GM21786 (cell line): ENCODE data around the gene ZNF232.
"Not testable (repeated sequence)": the region's sequence is repeated elsewhere in the genome, so short reads cannot be mapped to it uniquely, and the experiment has no call there.

ENCODE experiments used
- ATAC-seq: cut with Tn5 transposase; IDR thresholded peaks from one replicate; pipeline ENCODE4 v1.9.1; 2021; ENCODE audit not compliant: unreplicated experiment

ZNF232 gene

DNA sequence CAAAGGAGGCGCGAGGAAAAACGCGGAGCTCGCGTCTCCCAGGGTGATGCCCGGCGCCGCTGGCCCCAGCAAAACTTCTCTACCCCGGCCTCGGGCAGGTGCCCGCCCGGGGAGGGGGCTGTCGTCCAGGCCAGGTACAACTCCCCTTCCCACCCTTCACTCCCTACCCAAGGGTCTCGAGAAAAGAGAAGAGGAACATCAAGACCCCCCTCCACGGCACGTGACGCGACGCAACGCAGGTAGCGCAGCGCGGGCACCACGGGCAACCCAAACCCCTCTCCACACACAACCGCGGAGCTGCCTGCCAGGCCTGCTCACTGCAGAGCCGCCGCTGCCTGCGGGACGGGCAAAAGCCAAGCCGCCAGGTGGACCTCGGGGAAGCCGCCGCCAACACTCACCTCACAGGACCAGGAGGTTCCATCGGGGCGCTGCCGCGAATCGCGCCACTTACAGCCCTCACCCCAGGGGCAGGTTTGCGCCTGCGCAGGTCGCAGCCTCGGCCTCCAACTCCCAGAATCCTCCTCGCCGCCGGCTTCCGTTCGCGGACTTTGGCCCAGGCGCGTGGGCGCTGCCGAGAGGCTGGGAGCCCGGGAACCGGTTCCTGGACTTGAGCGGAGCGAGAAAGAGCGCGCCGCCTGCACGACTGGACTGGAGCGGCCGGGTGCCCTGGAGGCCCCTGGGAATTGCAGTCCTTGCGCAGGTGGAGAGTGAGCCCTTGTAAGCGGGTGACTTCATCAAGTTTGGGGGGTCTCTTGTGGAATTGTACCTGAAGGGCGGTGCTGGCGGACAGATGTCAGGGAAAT, at the start of gene ZNF232:
Gene ZNF232 (minus strand): TSS at position 477 of the 803 bp plus-strand sequence. CDS start 56 bp downstream, at position 421.
- ATAC-seq = peak; percentile 77

DNA sequence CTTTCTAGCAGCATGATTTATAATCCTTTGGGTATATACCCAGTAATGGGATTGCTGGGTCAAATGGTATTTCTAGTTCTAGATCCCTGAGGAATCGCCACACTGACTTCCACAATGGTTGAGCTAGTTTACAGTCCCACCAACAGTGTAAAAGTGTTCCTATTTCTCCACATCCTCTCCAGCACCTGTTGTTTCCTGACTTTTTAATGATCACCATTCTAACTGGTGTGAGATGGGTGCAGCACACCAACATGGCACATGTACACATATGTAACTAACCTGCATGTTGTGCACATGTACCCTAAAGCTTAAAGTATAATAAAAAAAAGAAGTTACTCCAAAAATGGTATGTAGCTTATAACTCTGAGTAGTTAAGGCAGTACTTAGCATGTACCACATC, 49.0 kb upstream of the ZNF232 start:
- ATAC-seq = not testable (repeated sequence)

DNA sequence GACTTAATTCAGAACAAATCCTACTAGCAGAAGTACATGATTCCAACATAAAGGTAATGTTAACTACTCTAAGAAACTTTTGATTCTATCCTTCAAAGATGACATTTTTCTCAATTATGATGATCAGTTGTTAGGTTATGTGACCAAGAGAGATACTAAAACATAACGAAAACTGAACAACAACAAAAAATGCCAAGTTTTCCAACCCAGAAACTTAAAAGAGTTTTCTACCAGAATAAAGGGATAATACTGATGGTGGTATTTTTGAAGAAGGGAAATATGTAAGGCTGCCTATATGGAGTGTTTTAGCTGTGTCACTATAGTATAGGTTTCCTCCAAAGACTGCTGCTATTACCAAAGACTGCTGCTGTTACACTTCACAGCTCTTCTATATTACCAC, 34.4 kb upstream of the ZNF232 start:
- ATAC-seq = not testable (repeated sequence)

DNA sequence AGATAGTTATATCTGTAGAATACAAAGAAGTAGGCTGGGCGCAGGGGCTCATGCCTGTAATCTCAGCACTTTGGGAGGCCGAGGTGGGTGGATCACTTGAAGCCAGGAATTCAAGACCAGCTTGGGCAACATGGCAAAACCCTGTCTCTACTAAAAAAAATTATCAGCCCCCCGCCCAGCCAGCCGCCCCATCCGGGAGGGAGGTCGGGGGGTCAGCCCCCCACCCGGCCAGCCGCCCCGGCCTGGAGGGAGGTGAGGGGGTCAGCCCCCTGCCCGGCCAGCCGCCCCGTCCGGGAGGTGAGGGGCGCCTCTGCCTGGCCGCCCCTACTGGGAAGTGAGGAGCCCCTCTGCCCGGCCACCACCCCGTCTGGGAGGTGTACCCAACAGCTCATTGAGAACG, 31.2 kb upstream of the ZNF232 start:
- not testable (repeated sequence) for ATAC-seq

DNA sequence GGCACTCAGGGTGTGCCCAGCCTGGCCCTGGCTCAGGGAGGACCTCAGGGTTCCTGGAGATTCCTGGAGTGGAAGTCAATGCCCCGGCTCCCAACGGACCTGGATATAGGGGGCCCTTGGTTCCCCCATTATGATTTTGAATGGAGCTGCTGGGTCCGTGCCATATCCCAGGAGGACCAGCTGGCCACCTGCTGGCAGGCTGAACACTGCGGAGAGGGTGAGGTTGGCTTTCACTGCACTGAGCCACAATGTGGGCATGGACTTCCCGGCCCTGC, 27.7 kb upstream of the ZNF232 start:
- no peak for ATAC-seq

DNA sequence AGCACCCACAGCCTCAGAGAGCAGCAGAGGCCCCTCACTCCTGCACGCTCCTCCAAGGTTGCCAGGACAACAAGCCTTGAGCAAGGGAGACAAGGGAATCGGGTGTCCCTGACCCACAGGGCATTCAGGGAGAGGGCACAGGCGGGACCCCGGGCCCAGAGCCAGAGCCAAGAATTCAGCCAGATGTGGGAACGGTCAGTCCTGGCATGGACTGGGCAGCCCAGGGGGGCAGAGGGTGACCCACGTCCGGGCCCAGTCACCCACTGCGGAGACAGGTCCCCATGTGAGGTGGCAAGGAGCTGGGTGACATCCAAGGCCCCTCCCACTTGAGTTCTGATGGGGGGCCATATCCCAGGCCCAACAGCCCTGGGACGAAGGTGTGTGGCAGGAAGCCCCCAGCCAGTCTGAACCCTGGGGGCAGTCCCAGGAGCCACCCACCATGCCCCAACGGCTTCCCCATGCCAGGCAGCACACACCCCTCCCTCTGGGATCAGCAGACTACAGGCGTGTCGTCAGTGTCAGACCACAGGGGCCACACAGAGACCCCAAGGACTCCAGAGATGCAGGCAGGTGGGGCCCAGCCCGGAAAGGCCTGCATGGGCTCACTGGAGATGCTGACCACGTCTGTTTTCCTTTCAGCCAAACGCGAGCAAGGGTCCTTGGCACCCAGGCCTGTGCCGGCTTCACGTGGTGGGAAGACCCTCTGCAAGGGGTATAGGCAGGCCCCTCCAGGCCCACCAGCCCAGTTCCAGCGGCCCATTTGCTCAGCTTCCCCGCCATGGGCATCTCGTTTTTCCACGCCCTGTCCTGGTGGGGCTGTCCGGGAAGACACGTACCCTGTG, 27.2 kb upstream of the ZNF232 start:
- no peak for ATAC-seq

DNA sequence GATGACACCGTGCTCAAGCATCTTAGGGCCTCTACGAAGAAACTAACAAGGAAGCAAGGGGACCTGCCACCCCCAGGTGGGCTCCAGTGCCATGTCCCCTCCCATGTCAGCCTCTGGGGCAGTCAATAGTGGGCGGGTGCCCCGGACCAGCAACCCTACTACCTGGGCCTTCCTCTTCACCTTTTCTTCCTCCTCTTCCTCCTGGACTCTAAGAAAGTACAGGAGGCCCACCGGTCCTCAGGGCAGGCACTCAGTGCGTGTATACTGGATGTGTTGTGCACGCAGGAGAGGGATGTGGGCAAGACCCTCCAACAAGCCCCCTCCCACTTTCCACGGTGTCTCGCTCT, 26.5 kb upstream of the ZNF232 start:
- not testable (repeated sequence) for ATAC-seq

DNA sequence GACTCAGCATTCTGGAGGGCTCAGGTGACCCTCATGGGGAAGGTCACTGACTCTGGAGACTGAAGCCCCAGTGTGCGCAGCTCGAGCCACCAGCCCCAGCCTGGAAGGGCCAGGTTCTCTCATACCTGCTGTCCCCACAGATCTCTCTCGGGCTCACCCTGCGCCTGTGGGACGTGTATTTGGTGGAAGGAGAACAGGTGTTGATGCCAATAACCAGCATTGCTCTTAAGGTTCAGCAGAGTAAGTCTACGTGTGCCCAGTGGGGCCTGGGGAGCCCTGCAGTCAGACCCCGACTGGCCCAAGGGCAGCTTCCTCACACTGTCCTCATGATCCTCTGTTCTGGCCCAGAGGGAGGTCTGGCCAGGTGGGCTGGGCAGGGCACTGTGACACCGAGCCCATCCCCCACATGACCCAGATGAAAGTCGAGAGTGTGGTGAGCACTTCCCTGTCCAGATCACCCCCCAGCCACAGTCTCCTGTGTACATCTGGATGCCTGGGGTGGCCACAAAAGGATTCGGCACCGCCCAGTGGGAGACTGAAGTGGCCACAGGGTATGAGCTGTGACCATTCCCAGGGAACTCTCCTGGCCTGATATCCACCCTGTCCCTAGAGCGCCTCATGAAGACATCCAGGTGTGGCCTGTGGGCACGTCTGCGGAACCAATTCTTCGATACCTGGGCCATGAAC, 26.0 kb upstream of the ZNF232 start:
- ATAC-seq = not testable (repeated sequence)

DNA sequence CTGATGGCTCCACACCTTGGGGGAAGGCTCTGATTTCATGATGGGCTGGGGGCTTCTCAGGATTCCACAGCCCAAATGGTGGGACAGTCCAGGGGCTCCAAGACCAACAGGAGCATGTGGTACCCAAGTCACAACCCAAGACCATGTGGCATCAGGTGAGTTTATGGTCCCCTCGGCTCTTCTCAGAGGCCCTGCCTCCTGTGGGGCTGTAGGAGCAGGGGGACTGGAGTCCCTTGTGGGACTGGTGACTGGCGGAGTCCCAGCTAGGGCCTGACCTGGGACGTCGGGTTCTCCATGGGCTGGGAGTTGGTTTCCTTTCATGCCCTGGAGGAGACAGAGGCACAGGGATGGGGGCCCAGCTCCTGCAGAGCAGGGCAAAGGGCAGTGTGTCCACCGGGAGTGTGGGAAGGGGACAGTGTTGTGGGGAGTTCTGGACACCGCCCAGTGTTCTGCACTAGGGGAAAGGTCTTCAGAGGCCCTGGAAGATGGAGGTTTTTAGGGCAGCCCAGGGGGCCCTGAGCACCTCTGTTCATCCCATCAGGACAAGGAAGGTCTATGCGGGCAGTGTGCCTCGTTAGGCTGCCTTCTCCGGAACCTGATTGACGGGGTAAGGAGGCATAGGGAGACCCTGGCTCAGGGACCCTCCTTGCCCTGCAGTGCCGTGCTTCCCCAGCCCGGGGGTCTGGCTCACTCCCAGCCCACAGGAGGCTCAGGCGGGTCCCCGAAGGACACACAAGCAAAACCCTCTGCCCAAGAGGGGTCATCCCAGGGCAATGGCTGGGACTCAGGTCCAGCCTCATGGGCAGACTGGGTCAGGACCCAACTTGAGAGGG, 25.1 kb upstream of the ZNF232 start:
- not testable (repeated sequence) for ATAC-seq

DNA sequence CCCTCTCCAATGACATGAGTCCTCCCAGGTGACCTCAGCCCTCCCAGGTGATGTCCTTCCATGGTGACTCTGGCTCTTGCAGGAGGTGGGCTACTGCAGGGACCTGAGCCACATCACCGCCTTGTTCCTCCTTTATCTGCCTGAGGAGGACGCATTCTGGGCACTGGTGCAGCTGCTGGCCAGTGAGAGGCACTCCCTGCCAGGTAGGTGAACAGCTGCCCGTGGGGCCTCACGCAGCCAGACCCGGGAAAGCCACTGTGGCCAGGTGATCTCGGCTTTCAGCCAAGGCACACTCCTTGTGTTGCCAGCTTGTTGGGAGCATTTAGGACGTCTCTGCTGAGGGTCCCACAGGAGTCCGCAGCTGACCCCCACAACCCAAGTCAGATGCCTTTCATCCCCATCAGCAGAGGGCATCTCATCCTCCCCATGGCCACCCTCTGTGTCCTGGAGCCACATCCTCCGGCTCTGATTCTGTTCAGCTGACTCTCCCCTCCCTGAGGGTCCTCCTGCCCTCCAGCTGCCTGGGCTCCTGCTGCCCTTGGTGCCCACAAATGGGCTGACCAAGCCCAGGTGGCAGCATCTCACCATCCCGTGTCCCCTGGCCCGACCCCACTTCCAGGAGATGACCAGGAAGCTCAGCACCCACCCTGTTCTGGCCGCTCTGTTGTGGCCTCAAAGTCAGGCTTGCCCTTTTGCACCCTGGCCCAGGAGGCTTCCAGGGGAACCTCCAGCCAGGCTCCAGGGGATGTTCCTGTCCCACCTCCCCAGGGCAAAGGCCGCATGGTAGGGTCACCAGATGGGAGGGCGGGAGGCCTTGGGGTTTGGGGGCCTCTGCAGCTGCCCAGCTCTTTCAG, 24.3 kb upstream of the ZNF232 start:
- ATAC-seq = no peak

DNA sequence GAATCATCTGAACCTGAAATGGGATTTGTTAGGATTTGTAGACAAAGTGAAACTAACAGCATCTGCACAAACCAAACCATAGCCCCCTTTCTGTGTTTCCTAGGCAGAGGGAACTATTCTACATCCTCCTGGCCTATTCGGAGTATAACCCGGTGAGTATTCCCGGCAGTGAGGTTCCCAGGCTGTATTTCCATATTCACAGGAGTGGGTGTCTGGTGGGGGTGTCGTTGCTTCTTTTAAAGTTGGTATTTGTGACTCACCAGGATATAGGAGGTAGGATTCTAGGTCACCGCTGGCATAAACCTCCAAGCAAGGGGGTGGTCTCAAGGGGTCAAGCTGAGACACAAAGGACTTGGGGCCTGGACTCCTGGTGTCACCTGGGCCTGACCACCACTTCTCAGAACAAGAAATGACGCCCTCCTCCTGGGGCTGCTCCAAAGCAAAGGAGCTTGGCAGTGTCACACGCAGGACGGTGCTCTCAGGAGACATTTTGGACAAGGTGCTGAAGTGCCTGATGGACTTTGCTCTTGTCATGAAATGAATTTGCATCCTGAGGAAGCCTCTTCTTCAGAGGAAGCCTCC, 23.5 kb upstream of the ZNF232 start:
- not testable (repeated sequence) for ATAC-seq

DNA sequence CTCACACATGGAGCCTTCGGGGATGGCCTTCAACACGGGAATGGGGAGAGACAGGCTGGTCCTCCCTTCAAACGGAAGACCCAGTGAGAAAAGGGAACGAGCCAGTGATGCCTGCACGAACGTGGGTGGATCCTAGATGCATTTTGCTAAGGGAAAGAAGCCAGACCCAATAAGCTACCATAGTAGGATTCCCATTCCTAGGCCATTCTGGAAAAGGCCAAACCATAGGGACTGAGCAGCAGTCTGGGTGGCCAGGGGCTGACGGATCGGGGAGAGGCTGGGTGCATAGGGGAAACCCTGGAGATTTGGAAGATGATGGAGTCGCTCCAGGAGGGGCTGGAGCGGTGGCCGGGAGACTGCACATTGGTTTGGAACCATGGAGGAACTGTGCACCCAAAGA, 22.9 kb upstream of the ZNF232 start:
- not testable (repeated sequence) for ATAC-seq

DNA sequence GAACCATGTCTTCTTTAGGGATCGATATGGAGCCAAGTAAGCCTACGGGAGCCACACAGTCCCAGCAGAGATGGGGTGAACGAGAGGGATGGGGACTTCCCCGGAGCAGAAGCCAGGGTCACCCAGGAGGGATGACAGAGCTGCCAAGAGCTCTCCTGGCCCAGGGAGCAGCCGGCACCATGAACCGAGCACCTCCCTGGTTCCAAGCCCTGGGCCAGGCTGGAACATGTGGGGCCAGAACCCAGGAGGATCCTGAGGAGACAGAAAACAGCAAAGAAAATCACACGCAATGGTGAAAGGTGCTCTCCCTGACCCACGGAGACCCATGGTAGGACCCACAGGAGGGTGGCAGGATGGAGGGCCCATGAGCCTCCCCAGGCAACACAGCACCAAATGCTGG, 22.3 kb upstream of the ZNF232 start:
- not testable (repeated sequence) for ATAC-seq

DNA sequence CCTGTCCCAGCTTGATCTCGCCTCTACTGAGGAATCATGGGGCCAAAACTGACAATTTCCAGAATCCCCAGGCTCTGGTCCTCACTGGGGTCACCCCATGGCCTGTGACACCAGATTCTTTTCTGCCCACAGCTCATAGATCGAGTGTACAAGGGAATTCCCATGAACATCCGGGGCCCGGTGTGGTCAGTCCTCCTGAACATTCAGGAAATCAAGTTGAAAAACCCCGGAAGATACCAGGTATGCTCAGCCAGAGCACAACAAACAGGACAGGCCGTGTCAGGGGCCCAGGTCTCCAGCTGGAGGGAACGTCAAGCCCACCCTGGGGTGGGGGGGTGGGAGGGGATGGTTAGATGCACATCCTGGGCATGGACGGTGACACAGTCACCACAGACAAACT, 21.6 kb upstream of the ZNF232 start:
- ATAC-seq = no peak

DNA sequence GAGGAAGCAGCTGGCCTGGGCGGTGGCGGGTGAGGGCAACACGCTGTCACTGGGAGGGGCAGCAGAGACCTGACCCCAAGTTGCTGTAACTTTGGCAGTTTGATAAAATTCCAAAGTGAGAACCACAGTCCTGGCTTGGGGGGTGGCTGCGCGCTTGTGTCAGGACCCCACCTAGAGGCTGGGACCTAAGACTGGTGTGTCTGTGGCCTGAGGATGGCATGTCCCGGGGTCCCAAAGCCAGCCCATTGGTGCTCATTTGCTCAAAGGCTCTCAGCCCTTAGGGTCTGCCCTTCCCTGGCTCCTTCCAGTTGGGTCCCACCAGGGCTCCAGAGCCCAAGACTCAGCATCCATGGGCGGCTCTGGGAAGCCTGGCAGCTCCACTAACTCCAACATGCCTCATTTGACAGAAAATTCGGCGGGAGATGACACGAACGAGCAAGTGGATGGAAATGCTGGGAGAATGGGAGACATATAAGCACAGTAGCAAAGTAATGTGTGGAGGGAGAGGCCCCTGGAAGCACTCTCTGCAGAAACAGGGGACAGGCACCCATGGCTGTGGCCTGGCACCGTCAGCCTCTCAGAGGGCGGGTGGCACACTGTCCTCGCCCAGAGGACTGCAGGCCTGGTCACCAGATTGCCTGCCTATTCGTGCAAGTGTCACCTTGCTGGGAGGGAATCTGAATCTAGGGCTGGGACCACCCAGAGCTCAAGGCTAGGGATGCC, 21.0 kb upstream of the ZNF232 start:
- not testable (repeated sequence) for ATAC-seq

DNA sequence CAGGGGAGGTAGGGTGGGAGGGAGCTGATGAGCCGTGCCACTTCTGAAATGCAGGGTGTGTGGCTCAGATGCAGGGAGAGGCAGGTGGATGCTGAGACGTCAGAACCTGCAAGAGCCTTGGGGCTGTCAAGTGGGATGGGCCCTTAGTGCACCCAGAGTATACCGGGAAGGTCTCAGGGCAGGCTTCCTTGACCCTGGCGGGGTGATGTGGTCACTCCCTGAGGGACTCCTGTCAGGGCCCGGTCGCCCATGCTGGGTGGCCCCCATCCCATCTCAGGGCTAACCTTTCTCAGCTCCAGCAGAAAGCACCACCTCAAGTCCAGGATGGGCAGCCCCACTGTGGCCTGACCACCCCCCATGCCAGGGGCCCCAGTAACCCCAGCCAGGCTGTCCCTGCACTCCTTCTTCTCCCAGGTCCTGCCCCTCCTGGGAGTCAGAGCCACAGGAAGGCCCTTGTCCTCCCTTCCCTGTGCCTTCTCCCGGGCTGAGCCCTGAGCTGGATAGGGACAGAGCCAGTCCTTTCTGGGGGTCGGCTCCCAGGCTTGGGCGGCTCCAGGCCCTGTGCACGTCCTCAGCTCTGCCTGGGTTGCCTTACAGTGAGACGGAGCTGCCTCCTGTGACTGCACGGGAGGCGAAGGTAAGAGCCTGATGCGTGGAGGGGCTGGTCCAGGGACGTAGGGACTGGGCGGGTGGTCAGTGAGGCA, 20.3 kb upstream of the ZNF232 start:
- ATAC-seq = not testable (repeated sequence)

DNA sequence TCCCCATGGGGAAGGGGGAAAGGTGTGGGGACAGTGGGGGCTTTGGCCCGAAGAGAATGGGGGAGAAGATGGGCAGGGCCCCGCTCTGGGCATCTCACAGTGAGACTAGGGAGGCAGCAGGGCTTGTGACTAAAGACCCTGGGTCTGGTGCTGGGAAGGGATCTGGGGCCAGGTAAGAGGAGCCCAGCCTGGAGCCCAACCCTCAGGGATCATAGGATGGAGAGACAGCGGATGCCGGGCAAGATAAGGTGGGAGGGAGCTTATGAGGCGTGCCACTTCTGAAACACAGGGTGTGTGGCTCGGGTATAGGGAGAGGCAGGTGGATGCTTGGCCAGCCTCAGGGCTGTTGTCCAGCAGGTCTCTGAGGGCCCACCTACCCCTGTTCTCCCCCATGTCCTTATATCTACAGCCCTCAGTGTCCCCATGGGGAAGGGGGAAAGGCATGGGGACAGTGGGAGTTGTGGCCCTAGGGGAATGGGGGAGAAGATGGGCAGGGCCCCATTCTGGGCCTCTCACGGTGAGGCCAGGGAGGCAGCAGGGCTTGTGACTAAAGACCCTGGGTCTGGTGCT, 19.6 kb upstream of the ZNF232 start:
- ATAC-seq = no peak

DNA sequence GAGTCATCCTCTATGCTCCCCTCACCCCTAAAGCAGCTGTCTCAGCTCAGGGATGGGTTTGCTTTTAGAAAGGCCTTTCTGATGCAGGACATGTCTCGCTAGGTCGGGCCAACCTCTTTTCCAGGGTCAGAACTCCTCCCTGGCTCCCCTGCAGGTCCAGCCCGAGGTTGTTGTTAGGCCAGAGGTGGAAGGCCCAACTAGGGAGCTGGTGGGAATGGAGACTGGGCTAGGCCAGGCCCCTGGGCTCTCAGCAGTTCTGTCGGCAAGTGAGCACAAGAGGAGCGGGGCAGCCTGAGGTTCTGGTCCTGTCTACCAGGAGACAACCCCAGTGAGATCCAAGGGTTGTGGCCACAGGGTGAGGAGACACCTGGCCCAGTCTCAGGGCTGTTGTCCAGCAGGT, 19.0 kb upstream of the ZNF232 start:
- ATAC-seq = not testable (repeated sequence)
